ENCODE results near the gene SLC25A25. TPM values are rescaled to one million over a fixed set of nuclear protein-coding genes. Genes with fewer than 3 reads are reported as not detected.

The SLC25A25 gene
- total and polyA plus RNA-seq, 10 of the 15 experiments (the other 5 are each of a cell fraction or from before 2014, with no cell fraction given), result 0.04 to 17.1 (median 12.4) TPM; not detected in 1

GRCh38 chr9:128127568-128127989 lies 59.5 kb downstream of the SLC25A25 start, which contains the start of gene PTGES2 (continued):
- TF ChIP-seq RFX5 (IDR thresholded peaks at IDR 0.05; ENCODE audit: low read depth, low read length), result no peak
- peak; percentile 25; the same call in 1 of the 2 replicates for TF ChIP-seq ZNF24 (IDR thresholded peaks at IDR 0.05)
- no peak for TF ChIP-seq NFYB (IDR thresholded peaks at IDR 0.05; ENCODE audit: insufficient read depth, low read depth, low read length)
- TF ChIP-seq ZBTB40 (IDR thresholded peaks at IDR 0.05; ENCODE audit: borderline replicate concordance), result no peak
- TF ChIP-seq ATF7 (IDR thresholded peaks at IDR 0.05; ENCODE audit: low read depth), result no peak
- TF ChIP-seq ZSCAN29 (IDR thresholded peaks at IDR 0.05), result peak; percentile 43; the same call in 1 of the 2 replicates
- TF ChIP-seq, protein P1, sequence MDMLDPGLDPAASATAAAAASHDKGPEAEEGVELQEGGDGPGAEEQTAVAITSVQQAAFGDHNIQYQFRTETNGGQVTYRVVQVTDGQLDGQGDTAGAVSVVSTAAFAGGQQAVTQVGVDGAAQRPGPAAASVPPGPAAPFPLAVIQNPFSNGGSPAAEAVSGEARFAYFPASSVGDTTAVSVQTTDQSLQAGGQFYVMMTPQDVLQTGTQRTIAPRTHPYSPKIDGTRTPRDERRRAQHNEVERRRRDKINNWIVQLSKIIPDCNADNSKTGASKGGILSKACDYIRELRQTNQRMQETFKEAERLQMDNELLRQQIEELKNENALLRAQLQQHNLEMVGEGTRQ (IDR thresholded peaks at IDR 0.05; ENCODE audit: borderline replicate concordance, low read depth, low read length), result no peak
- TF ChIP-seq DPF2 (IDR thresholded peaks at IDR 0.05), result peak; percentile 87
- TF ChIP-seq, protein P2, sequence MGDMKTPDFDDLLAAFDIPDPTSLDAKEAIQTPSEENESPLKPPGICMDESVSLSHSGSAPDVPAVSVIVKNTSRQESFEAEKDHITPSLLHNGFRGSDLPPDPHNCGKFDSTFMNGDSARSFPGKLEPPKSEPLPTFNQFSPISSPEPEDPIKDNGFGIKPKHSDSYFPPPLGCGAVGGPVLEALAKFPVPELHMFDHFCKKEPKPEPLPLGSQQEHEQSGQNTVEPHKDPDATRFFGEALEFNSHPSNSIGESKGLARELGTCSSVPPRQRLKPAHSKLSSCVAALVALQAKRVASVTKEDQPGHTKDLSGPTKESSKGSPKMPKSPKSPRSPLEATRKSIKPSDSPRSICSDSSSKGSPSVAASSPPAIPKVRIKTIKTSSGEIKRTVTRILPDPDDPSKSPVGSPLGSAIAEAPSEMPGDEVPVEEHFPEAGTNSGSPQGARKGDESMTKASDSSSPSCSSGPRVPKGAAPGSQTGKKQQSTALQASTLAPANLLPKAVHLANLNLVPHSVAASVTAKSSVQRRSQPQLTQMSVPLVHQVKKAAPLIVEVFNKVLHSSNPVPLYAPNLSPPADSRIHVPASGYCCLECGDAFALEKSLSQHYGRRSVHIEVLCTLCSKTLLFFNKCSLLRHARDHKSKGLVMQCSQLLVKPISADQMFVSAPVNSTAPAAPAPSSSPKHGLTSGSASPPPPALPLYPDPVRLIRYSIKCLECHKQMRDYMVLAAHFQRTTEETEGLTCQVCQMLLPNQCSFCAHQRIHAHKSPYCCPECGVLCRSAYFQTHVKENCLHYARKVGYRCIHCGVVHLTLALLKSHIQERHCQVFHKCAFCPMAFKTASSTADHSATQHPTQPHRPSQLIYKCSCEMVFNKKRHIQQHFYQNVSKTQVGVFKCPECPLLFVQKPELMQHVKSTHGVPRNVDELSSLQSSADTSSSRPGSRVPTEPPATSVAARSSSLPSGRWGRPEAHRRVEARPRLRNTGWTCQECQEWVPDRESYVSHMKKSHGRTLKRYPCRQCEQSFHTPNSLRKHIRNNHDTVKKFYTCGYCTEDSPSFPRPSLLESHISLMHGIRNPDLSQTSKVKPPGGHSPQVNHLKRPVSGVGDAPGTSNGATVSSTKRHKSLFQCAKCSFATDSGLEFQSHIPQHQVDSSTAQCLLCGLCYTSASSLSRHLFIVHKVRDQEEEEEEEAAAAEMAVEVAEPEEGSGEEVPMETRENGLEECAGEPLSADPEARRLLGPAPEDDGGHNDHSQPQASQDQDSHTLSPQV (IDR thresholded peaks at IDR 0.05), result no peak
- peak; percentile 83; the same call in 1 of the 2 replicates for TF ChIP-seq ZNF217 (IDR thresholded peaks at IDR 0.05)
- peak; percentile 54 for TF ChIP-seq NR2C1 (IDR thresholded peaks at IDR 0.05)

Data from GM12878 (cell line).